HEK293 (cell line): Measurements from ENCODE around the gene MYOG.

ENCODE experiments used
- ZNF510 ChIP-seq: fragments of 450-650 bp; formaldehyde crosslinking; IDR thresholded peaks from 2 replicates; pipeline ENCODE4 v1.5.1; 2018; ENCODE audit warnings: mild to moderate bottlenecking, missing genetic modification characterization, missing biosample characterization; ENCODE audit not compliant: insufficient replicate concordance
- TF ChIP-seq, protein P1 (sequence below): fragments of 450-650 bp; formaldehyde crosslinking; IDR thresholded peaks from 2 replicates; pipeline ENCODE4 v1.5.1; 2016; ENCODE audit warnings: missing biosample characterization, missing genetic modification characterization

DNA sequence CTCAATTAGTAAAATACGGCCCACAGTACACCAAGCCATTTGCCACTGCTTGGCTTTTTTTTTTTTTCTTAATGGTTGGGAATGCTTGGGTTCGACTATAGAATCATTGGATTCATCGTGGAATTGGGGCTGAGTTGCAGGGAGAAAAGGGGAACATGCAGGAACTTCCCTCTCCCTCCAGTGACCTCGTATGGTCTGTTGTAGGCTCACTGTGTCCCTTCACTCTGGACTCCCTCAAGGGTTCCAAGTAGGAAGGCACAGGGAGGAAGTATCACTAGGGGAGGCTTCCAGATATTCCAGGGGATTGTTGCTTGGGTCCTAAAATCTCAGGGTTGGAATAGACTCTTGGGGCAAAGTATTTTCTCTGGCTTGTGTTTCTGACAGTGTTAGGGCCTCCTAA is 35.0 kb downstream of the MYOG start:
- TF ChIP-seq, protein P1, sequence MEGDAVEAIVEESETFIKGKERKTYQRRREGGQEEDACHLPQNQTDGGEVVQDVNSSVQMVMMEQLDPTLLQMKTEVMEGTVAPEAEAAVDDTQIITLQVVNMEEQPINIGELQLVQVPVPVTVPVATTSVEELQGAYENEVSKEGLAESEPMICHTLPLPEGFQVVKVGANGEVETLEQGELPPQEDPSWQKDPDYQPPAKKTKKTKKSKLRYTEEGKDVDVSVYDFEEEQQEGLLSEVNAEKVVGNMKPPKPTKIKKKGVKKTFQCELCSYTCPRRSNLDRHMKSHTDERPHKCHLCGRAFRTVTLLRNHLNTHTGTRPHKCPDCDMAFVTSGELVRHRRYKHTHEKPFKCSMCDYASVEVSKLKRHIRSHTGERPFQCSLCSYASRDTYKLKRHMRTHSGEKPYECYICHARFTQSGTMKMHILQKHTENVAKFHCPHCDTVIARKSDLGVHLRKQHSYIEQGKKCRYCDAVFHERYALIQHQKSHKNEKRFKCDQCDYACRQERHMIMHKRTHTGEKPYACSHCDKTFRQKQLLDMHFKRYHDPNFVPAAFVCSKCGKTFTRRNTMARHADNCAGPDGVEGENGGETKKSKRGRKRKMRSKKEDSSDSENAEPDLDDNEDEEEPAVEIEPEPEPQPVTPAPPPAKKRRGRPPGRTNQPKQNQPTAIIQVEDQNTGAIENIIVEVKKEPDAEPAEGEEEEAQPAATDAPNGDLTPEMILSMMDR (tag by site-specific recombination): no peak
- TF ChIP-seq ZNF510: no peak
